GM06990 (cell line): Measurements from ENCODE around the gene FKBP4.

Experiments used
- DNase-seq: peaks from one replicate; pipeline ENCODE4 v3.0.0-alpha.2; 2011; ENCODE audit not compliant: insufficient read length; ENCODE audit errors: extremely low read depth
- H3K27me3 ChIP-seq: replicated peaks from 2 replicates; pipeline ENCODE4 v1.6.0; 2011; ENCODE audit warnings: low read length; ENCODE audit not compliant: control insufficient read depth, insufficient read depth
- H3K36me3 ChIP-seq: 2 replicates; pipeline ENCODE4 v1.5.1; 2011; ENCODE audit warnings: low read length; ENCODE audit not compliant: control insufficient read depth, insufficient read depth
- H3K4me3 ChIP-seq: replicated peaks from 2 replicates; pipeline ENCODE4 v1.5.1; 2011; ENCODE audit warnings: low read depth, mild to moderate bottlenecking, control low read depth, low read length
- CTCF ChIP-seq: IDR thresholded peaks from 2 replicates; pipeline ENCODE4 v1.5.1; 2011; ENCODE audit warnings: low read length, control low read depth, mild to moderate bottlenecking, inconsistent platforms; ENCODE audit not compliant: insufficient read depth, poor library complexity, severe bottlenecking

FKBP4 gene

GRCh38 chr12:2801044-2801783, 6.4 kb downstream of the FKBP4 start:
- Histone ChIP-seq H3K4me3 (no peak overlapping the region), H3K27me3 (no peaks in the 10 kb centered on the region), H3K36me3 (peaks cover 17% of the 10 kb centered on the region)
- no peak for DNase-seq
- TF ChIP-seq CTCF, result no peak

- Histone ChIP-seq H3K36me3 (peaks cover 14% of the 10 kb centered on the region), H3K27me3 (no peaks in the 10 kb centered on the region), H3K4me3 (no peak overlapping the region)
- no peak for TF ChIP-seq CTCF
- no peak for DNase-seq
Measured at GRCh38 chr12:2803635-2804392, 9.0 kb downstream of the FKBP4 start.

- Histone ChIP-seq H3K36me3 (peaks cover 12% of the 10 kb centered on the region), H3K4me3 (no peak overlapping the region), H3K27me3 (no peaks in the 10 kb centered on the region)
- no peak for TF ChIP-seq CTCF
- no peak for DNase-seq
Measured at GRCh38 chr12:2804393-2805142, 9.8 kb downstream of the FKBP4 start.

GRCh38 chr12:2805143-2805520, 10.4 kb downstream of the FKBP4 start:
- H3K36me3 ChIP-seq, result peaks cover 12% of the 10 kb centered on the region
- TF ChIP-seq CTCF, result no peak

GRCh38 chr12:2806700-2807099, 11.9 kb downstream of the FKBP4 start:
- H3K36me3 ChIP-seq, result peaks cover 6% of the 10 kb centered on the region
- TF ChIP-seq CTCF, result no peak
- H3K27me3 ChIP-seq, result no peaks in the 10 kb centered on the region
- H3K4me3 ChIP-seq, result no peak overlapping the region
- DNase-seq, result no peak

More at GRCh38 chr12:2805143-2805520, 10.4 kb downstream of the FKBP4 start:
- no peak overlapping the region for H3K4me3 ChIP-seq
- no peak for DNase-seq
- H3K27me3 ChIP-seq, result no peaks in the 10 kb centered on the region
